CD4-positive, alpha-beta T cell treated with Interleukin-4 for 1 hour (primary cell): ENCODE results near the gene SIVA1.

Experiments used
- DNase-seq, 2 donors: peaks; one replicate each; pipeline ENCODE4 v3.0.0-alpha.2; 2020 to 2022

Gene SIVA1

DNA sequence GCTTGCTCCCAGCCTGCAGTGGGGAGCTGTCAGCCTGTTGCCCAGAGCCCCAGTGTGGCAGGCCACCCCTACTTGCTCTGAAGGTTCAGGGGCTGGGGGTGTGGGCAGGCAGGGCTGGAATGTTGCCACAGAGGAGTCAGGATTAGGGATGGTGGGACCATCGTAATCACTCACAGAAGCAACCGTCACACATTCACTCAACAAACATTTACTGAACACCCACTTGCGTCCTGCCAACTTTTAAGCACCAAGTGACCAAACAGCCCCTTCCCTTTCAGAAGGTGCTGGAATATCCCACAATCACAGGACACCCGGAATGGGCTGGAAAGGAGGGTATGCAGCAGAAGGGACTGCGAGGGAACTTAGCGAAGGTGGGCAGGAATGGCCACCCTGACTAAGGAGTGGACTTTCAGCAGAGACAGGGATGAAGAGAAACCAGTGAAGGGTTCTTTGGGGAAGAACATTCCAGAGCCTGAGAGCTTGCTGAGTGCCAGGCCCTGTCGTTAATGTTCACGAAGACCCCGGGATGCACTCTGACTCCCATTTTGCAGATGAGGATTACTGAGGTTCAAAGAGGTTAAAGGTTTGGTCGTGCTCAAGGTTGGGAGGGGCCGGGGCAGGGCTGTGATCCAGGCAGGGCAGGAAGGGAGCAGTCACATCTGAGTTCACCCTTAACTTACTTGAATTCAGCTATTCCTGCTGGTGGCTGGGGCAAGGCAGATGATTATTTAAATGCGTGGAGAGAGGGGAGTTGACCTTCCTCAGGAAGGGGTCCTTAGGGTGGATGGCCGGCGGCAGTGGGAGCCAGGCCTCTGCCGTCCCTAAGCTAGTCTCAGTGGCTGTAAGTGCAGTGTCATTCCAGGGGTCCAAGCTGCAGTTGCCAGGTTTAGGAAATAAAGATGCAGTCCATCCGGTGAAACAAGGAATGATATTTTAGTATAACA is 45.6 kb downstream of the SIVA1 start:
- no peak for DNase-seq

DNA sequence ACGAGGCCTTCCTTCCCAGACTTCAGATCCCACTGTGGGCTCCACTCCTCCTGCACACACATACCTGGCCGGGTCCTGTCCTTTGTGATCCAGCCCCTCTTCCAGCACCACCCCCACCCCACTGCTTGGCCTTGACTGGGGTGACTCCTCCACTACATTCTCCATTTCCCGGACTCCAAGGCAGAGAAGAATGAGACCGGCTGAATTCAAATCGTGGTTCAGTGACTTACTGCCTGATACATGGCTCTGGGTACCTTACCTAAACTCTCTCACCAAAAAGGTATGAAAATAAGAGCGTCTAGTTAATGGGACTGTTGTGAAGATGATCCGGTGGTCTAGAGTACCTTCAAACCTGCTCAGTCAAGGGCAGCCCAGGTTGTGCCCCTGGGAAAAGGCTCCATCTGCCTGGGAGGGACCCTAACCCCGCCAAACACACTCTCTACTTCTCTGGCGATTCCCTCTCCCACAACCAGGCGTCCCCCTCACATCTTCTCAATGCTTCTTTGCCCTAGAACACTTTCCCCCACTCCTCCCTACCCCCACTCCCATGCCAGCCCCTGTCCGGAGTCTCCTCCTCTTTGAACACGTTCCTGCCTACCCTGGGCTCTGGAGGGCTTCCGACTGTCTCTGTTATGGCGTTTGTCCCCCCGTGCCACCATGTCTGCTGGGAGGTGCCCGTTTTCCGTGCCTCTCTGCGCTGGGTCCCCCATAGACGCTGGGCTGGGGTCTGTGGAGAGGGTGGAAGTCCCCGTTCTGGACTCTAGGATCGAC is 46.5 kb downstream of the SIVA1 start:
- DNase-seq = no peak

DNA sequence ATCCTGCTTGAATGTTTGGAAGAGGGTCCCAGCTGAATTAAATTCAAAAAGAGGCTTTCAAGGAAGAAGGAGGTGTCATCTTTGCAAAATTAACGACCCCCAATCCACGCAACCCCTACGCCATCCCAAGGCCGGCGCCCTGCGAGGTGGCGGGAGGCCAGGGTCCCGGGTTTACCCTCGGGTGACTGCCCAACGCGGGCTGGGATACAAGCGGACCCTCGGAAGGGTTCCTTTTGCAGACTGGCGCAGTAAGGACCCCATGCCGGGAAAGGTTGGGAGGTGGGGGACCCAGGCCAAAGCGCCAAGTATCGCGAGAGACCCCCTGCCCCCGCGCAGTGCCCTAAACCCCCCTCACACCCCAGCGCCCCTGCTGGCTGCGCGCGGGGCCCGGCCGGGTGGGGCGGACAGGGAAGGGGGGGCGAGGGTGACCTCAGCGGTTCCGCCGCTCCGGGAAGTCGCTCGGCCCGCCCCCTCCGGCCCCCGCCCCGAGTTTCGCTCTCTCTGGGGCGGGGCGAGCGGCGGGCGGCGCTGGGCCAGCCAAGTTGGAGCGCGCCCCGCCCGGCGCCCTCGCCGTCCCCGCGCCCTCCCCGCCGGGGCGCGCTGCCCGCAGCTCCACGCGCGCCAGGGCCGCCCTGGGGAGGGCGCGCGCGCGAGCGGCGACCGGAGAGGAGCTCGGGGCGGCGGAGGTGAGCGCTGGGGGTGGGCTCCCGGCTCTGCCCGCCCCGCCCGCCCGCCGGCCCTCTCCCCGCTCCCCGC is 47.2 kb downstream of the SIVA1 start:
- peak; percentile 86 to 88 for DNase-seq

DNA sequence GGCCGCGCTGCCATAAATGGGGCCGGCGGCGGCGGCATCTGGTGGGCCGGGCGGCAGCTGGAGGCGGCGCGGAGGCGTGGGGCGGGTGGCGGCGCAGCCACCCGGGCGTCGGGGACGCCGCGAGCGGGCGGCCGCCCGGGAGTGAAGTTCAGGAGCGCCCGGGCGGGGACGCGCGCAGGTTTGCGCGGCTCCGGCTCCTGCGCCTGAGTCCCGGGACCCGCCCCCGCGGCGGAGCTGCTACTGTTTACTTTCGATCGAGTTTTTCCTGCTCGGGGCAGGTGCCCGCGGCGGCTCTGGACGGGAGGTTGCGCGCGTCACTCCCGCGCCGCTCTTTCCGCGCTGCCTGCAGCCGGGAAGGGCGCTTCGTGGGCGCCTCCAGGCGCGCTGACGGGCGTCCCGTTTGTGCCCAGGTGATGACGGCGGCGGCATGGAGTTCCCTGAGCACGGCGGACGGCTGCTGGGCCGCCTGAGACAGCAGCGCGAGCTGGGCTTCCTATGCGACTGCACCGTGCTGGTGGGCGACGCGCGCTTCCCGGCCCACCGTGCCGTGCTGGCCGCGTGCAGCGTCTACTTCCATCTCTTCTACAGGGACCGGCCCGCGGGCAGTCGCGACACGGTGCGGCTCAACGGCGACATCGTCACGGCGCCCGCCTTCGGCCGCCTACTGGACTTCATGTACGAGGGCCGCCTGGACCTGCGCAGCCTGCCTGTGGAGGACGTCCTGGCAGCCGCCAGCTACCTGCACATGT is 48.0 kb downstream of the SIVA1 start, which contains the start of gene ZBTB42:
TSS of gene ZBTB42 (plus strand) at position 331 of the 749 bp plus-strand sequence. CDS start at position 428, 97 bp downstream.
- peak; percentile 66 to 78 for DNase-seq

DNA sequence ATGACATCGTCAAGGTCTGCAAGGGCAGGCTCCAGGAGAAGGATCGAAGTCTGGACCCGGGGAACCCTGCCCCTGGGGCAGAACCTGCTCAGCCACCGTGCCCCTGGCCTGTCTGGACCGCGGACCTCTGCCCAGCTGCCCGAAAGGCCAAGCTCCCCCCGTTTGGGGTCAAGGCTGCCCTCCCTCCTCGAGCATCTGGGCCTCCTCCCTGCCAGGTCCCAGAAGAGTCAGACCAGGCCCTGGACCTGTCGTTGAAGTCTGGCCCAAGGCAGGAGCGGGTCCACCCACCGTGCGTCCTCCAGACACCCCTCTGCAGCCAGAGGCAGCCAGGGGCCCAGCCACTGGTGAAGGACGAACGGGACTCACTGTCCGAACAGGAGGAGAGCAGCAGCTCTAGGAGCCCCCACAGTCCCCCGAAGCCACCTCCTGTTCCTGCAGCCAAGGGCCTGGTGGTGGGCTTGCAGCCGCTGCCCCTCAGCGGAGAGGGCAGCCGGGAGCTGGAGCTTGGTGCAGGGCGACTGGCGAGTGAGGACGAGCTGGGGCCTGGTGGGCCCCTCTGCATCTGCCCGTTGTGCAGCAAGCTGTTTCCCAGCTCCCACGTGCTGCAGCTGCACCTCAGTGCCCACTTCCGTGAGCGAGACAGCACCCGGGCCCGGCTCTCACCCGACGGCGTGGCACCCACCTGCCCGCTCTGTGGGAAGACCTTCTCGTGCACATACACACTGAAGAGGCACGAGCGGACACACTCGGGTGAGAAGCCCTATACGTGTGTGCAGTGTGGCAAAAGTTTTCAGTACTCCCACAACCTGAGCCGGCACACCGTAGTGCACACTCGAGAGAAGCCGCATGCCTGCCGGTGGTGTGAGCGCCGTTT is 48.8 kb downstream of the SIVA1 start:
- DNase-seq = no peak

DNA sequence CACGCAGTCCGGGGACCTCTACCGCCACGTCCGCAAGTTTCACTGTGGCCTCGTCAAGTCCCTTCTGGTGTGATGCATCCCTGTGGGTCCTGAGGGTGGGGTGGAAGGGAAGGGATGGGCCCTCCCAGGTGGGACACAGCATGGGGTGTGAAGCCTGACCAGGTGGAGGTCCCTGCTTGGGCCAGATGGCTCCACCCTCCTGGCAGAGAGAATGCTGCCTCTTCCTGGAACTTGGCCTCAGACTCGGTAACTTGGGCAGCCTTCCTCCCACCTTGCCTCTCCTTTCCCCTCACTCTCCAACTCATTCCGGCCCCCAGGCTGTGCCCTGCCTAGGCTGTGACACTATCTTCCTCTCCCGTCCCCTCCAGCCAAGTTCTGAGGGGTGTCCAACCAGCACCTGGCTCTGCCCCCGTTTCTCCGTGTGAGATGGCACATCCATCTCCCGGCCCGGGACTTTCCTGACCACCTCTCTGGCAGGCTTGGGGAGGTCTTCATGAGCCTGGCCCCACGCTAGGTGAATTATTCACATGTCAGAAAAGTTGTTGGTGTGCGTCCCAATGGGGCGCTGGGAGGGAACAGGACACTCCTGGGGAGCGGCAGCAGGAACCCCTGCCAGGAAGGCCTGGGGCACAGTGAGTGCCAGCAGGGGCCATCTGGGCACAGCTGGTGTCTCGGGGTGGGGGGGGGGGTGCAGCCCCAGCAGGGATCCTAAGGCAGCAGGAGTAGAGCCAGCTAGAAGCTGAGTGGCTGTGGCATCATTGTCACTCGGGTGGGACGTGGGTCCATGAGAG is 49.6 kb downstream of the SIVA1 start:
- DNase-seq = no peak

DNA sequence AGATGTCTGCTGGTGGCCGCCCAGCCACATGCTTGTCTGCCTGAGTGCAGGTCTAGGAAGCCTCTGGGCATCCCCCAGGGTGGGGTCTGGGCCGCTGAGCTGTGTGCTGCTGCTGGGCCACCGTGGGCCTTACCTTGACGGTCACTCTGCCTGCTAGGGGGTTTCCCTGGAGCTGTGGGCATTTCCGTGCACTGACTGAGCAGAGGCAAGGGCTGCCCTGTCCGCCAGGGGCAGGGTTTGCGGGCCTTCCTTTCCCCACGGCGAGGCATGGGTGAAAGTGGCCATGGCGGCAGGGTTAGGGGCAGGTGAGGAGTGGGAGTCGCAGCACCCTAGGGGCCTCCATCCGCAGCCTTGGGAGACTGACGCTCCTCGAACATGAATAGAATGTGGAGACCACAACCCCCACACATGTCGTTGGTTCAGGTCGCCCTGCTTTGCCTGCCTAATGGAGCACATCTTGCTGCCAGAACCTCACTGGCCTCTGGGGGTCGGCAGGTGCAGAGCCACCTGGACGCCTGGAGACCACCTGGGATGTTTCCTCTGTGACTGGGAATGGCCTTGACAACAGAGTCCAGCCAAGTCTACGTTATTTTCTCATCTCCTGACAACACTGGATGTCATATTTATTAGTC is 50.4 kb downstream of the SIVA1 start:
- DNase-seq = no peak

DNA sequence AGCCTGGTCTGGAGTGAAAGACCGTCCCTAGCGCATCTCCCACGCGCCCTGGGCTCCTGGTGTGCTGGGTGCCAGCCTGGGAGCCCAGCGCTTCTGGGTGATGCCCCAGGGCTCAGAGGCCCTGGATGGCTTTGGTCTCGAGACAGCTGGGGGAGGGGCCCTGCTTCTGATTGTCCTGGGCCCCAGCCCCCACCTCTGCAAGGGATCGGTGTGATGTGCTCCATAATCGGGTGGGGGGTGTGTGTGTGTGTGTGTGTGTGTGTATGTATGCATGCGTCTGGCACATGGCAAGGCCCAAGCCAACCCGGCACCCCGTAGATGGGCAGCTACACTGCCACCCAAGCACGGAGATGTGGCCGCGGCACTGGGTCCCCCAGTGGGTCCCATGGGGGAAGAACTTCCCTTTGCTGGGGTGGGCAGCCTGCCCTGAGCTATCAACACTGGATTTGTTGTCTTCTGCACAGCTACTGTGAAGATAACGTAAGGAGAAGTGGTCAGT is 51.0 kb downstream of the SIVA1 start:
- no peak for DNase-seq

DNA sequence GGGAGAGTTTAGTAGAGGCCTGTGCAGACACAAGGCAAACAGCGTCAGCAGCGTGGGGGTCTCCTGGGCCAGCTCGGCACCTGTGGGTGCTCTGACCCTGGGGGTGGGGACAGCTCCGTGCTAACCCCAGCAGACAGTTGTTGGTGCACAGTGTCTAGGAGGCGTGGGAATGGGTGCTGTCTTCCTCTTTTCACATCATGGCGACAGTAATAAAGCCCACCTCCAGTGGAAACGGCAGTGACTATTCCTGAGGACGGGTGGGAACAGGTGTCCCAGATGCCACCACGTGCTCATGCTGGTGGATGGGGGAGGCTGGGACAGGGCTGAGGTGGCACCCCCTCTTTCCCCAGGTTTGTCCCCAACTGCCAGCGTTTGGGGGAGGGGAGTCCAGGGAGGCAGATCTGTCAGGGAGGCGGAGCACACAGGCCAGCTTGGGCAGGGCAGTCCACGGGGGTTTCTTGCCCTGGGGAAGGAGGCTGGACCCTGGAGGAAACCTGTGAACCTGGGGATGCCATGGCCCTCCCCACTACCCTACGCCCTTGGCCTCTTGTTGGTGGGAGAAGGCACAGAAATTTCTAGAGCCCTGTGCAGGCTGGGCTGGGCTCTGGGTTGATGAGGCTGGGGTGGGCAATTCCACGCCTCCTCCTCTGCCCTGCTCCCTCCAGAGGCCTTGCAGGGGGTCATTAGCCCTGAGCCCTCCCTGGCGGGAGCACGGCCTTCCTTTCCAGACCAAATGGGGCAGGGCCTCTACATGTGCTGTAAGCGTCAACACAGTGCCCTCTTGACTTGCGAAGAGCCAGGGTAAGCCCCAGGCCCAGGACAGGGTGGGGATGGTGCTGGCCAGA is 51.8 kb downstream of the SIVA1 start:
- DNase-seq = no peak

DNA sequence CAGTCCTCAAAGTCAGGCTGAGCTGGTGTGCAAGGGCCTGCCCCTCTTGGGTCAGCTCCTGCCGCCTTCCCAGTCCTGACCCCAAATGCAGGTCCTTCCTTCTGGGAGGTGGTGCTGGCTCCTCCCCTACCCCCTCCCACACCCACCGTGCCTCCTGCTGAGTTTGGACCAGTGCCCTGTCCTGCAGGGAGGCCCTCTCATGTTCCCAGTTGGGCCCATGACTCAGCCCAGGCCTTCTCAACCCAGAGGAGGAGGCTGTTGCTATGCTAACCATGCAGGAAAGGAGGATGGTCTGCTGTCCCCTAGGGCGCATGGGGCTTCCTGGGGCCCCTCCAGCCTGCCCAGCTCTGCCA is 52.4 kb downstream of the SIVA1 start:
- DNase-seq = no peak

DNA sequence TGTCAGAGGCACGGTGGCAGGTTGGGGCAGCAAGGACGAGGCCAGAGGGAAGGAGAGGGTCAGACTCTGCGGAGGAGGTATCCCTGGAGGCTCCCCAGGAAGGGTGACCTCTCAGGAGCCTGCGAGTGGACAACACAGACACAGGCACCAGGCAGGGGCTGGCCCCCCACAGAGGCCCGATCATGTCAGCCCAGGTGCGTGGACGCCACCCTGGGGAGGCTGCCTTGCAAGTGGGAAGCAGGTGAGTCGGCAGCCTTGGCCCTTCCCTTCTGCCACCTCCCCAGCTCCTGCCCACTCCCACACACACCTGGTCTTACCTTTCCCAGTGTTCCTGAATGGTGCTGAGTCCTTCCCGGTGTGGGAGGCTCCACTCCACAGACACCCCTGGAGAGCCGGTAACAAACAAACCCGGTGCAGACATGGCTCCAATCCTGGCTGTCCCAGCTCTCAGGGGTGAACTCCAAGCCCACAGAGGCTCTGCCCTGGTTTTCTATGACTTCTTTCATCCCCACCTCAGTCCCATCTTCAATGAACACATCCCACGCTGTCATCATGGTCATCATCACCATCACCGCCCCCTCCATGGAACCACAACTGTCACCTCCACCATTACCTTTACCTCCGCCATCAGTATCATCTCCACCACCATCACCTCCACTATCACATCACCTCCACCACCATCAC is 53.1 kb downstream of the SIVA1 start:
- DNase-seq = no peak

DNA sequence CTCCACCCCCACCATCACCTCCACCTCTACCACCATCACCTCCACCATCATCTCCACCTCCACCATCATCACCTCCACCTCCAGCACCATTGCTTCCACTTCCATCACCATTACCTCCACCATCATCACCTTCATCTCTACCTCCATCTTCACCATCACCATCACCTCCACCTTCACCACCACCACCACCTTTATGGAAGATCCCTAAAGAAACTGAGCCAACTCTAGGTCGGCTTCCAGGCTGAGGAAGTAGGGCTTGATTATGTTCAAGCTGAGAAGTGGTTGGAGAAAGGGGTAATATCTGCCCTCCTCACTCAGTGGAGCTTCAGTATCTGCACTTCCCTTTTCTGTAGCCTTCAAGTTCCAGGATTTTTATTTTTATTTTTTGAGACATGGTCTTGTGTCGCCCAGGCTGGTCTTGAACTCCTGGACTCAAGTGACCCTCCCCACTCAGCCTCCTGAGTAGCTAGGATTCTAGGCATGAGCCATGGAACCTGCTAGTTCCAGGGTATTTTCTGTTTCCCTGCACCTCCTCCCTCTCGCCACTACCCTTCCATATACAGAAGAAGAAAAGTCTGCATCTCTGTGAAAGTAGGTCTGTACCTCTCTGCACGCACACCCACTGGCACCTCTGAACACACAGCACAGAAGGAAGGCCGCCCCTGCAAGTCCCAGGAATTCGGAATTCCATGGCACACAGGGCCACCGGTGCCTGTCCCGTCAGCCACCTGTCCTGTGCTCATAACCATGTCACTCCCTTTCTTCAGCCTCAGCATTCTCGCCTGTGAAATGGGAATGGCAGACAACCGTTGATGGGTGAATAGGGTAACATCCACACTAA is 53.9 kb downstream of the SIVA1 start:
- DNase-seq = no peak

DNA sequence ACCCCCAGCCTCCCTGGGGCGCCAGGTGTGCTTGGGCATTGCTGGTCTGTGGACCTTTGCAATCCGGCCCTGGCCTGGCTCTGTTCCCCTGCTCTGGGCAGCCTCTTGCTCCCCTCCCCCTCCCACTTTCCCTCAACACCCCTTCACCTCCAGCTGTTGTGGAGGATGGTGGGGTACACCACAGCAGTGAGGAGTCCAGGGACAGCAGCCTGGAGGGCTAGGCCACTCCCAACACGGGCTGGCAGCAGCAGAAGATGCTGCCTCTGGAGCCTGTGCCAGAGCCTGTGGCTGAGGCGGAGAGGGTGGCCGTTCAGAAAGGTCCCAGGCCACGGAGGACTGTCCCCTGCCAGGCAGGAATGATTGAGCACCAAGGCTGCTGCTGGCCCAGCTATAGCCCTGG is 55.5 kb downstream of the SIVA1 start:
- no peak for DNase-seq
